B cell (primary cell): Measurements from ENCODE around the gene HSD3B2. TPM values are rescaled to one million over a fixed set of nuclear protein-coding genes. Genes with fewer than 3 reads are reported as not detected.

Source experiments
- ATAC-seq: fragments of 200-7000 bp; cut with Tn5 transposase; one replicate; pipeline ENCODE4 v1.10.0; 2021; ENCODE audit warnings: low read depth, mild to moderate bottlenecking, moderate number of reproducible peaks, moderate library complexity
- CTCF ChIA-PET: fragments of 350-600 bp; sonication (Branson Sonifier 250); formaldehyde crosslinking; loops from one replicate; lab custom pipeline; 2021; ENCODE audit warnings: antibody characterized with exemption, inconsistent platforms; lab: Charles Lee
- POLR2A ChIA-PET: fragments of 350-600 bp; sonication (Branson Sonifier 250); formaldehyde crosslinking; loops from one replicate; lab custom pipeline; 2021; ENCODE audit warnings: antibody characterized with exemption; lab: Charles Lee
- DNase-seq: peaks from one replicate; pipeline ENCODE4 v3.0.0; 2013
- H2AFZ ChIP-seq: 2 replicates; pipeline ENCODE4 v1.6.1; 2012; ENCODE audit warnings: mild to moderate bottlenecking, low read depth, low read length; ENCODE audit not compliant: insufficient read depth, poor library complexity, severe bottlenecking
- H3K27ac ChIP-seq, 2 donors: 1 replicate in 1 of 2; 2 replicates in 1 of 2; pipeline ENCODE4 v1.5.1; 2012 to 2013; ENCODE audit warnings: low read length in 2 of 2, mild to moderate bottlenecking in 2 of 2, moderate library complexity in 1 of 2
- H3K27me3 ChIP-seq, 4 experiments: fragments of 200-600 bp in 1 of 4; sonication (generic) in 1 of 4; replicated peaks in 1 of 4; 1 replicate in 2 of 4; 2 replicates in 2 of 4; pipeline versions ENCODE4 v1.6.1 to v1.7.0; 2013 to 2016; ENCODE audit warnings: low read length in 3 of 4, mild to moderate bottlenecking in 2 of 4, mixed read lengths in 1 of 4, moderate library complexity in 1 of 4; ENCODE audit not compliant: insufficient read depth in 4 of 4, control insufficient read depth in 3 of 4; ENCODE audit errors: control extremely low read depth in 1 of 4
- H3K36me3 ChIP-seq, 2 experiments: replicated peaks in 1 of 2; 1 replicate in 1 of 2; 2 replicates in 1 of 2; pipeline versions ENCODE4 v1.6.1 to v1.7.1; 2013; ENCODE audit warnings: low read length in 1 of 2; ENCODE audit not compliant: insufficient read depth in 2 of 2, control insufficient read depth in 1 of 2; ENCODE audit errors: control extremely low read depth in 1 of 2, extremely low read depth in 1 of 2
- H3K4me1 ChIP-seq, 2 donors: fragments of 200-600 bp in 1 of 2; sonication (generic) in 1 of 2; 1 replicate in 1 of 2; 2 replicates in 1 of 2; pipeline versions ENCODE4 v1.5.1 to v1.6.1; 2013 to 2017; ENCODE audit warnings: low read length in 2 of 2; ENCODE audit not compliant: control insufficient read depth in 2 of 2, insufficient read depth in 2 of 2
- H3K4me2 ChIP-seq: replicated peaks from 2 replicates; pipeline ENCODE3; 2012; ENCODE audit warnings: mild to moderate bottlenecking, low read depth, low read length; ENCODE audit not compliant: poor library complexity, severe bottlenecking
- H3K4me3 ChIP-seq, 5 experiments: fragments of 200-600 bp in 1 of 5; sonication (generic) in 1 of 5; 1 replicate in 3 of 5; 2 replicates in 2 of 5; pipeline versions ENCODE4 v1.5.1 to v1.7.0; 2011 to 2016; ENCODE audit warnings: low read length in 4 of 5, mild to moderate bottlenecking in 4 of 5, low read depth in 2 of 5, control low read depth in 1 of 5, moderate library complexity in 1 of 5; ENCODE audit not compliant: insufficient read depth in 1 of 5; ENCODE audit errors: control extremely low read depth in 1 of 5, extremely low read depth in 1 of 5
- H3K79me2 ChIP-seq: fragments of 200-600 bp; sonication (generic); one replicate; pipeline ENCODE4 v1.6.0; 2016; ENCODE audit warnings: low read length; ENCODE audit not compliant: control insufficient read depth, insufficient read depth
- H3K9ac ChIP-seq: fragments of 200-600 bp; sonication (generic); 2 replicates; pipeline ENCODE4 v1.6.1; 2017; ENCODE audit warnings: mild to moderate bottlenecking, low read length, moderate library complexity
- H3K9me3 ChIP-seq, 3 donors: one replicate each; pipeline versions ENCODE4 v1.6.1 to v1.7.1; 2013; ENCODE audit warnings: low read length in 2 of 3; ENCODE audit not compliant: control insufficient read depth in 2 of 3, insufficient read depth in 1 of 3; ENCODE audit errors: control extremely low read depth in 1 of 3
- H4K20me1 ChIP-seq: 2 replicates; pipeline ENCODE4 v1.6.0; 2012; ENCODE audit warnings: mild to moderate bottlenecking, low read length; ENCODE audit not compliant: insufficient read depth, control insufficient read depth, poor library complexity, severe bottlenecking
- H3K27ac Mint-ChIP-seq: one replicate; pipeline ENCODE4 v1.8.0; 2021; ENCODE audit warnings: mixed read lengths
- H3K27me3 Mint-ChIP-seq: one replicate; pipeline ENCODE4 v1.8.0; 2021; ENCODE audit warnings: mixed read lengths
- H3K4me1 Mint-ChIP-seq: one replicate; pipeline ENCODE4 v1.8.0; 2021; ENCODE audit warnings: mixed read lengths
- H3K4me3 Mint-ChIP-seq: one replicate; pipeline ENCODE4 v1.8.0; 2021; ENCODE audit warnings: mixed read lengths
- H3K9me3 Mint-ChIP-seq: one replicate; pipeline ENCODE4 v1.8.0; 2022; ENCODE audit warnings: mixed read lengths; ENCODE audit not compliant: insufficient read depth
- EZH2 ChIP-seq: IDR thresholded peaks from 2 replicates; pipeline ENCODE4 v1.6.1; 2012; ENCODE audit warnings: borderline replicate concordance, low read depth, mild to moderate bottlenecking, moderate library complexity, low read length; ENCODE audit not compliant: insufficient read depth, poor library complexity, severe bottlenecking
- whole genome bisulfite sequencing: methylation state at CpG from one replicate; pipeline ENCODE4 v1.1.5; 2013; ENCODE audit warnings: missing lambda C conversion rate; ENCODE audit not compliant: insufficient coverage; 5-methylcytosine and 5-hydroxymethylcytosine counted together
- intact Hi-C: fragments of 100-400 bp; cut with micrococcal nuclease; formaldehyde crosslinking; loops from one replicate; pipeline ENCODE4 v1.10.0; 2022
- polyA plus RNA-seq: library from polyadenylated mRNA; depleted of rRNA; stranded (reverse); fragments of >200 nt; gene quantifications from 2 replicates; pipeline ENCODE4 v1.2.3, GENCODE V29; 2012
- total RNA-seq, 2 donors: library from RNA; stranded (reverse); fragments of 120-200 nt in 1 of 2; gene quantifications; 1 replicate in 1 of 2; 2 replicates in 1 of 2; pipeline versions ENCODE4 v1.2.3 to v1.2.4, GENCODE V29; 2013 to 2022
- TF ChIP-seq, protein P1 (sequence below): fragments of 200-600 bp; IDR thresholded peaks from one replicate; pipeline ENCODE4 v1.8.0; 2022; ENCODE audit warnings: antibody characterized with exemption, mild to moderate bottlenecking

HSD3B2 gene
- total and polyA plus RNA-seq, 2 donors (not counting 1 experiment from before 2014, with no cell fraction given), result not detected

DNA sequence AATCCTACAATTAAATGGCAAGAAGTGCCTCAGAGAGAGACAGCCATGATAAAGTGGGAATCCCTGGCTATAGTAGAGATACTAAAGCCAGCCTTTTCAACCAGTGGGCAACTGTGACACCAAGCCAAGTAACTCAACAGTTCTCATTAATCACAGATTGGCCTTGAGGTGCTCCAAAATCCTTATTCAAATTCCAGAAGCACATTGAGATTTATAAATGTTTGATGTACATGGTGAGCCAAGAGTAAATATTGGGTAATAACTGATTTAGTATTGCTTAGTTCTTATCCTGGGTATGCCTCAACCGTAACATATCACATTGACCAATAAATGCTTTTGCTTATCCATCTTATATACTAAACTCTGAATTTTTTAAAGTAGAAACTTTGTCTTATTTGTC is 29.3 kb upstream of the HSD3B2 start:
- ATAC-seq (no peak), DNase-seq (no peak)
- ChIA-PET POLR2A (no interaction called here), CTCF (no interaction called here)
- Histone ChIP-seq H3K9ac (no peak overlapping the region), H3K36me3 (no peaks in the 10 kb centered on the region), H4K20me1 (no peaks in the 10 kb centered on the region), H3K27ac (no peak overlapping the region), H3K27me3 (no peaks in the 10 kb centered on the region), H3K4me2 (no peak overlapping the region), H3K79me2 (no peaks in the 10 kb centered on the region), H3K4me1 (no peaks in the 10 kb centered on the region), H3K9me3 (no peaks in the 10 kb centered on the region), H2AFZ (no peak overlapping the region), H3K4me3 (no peak overlapping the region)
- intact Hi-C loops, result no loop called here
- H3K27ac Mint-ChIP-seq, result no peak overlapping the region
- H3K27me3 Mint-ChIP-seq, result peaks cover 10% of the 10 kb centered on the region
- H3K9me3 Mint-ChIP-seq, result no peaks in the 10 kb centered on the region
- H3K4me3 Mint-ChIP-seq, result no peak overlapping the region
- no CpG with 5 or more reads among the region's 1 CpG for WGBS
- no peak for TF ChIP-seq EZH2
- TF ChIP-seq, protein P1, sequence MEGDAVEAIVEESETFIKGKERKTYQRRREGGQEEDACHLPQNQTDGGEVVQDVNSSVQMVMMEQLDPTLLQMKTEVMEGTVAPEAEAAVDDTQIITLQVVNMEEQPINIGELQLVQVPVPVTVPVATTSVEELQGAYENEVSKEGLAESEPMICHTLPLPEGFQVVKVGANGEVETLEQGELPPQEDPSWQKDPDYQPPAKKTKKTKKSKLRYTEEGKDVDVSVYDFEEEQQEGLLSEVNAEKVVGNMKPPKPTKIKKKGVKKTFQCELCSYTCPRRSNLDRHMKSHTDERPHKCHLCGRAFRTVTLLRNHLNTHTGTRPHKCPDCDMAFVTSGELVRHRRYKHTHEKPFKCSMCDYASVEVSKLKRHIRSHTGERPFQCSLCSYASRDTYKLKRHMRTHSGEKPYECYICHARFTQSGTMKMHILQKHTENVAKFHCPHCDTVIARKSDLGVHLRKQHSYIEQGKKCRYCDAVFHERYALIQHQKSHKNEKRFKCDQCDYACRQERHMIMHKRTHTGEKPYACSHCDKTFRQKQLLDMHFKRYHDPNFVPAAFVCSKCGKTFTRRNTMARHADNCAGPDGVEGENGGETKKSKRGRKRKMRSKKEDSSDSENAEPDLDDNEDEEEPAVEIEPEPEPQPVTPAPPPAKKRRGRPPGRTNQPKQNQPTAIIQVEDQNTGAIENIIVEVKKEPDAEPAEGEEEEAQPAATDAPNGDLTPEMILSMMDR, result no peak
- no peaks in the 10 kb centered on the region for H3K4me1 Mint-ChIP-seq

DNA sequence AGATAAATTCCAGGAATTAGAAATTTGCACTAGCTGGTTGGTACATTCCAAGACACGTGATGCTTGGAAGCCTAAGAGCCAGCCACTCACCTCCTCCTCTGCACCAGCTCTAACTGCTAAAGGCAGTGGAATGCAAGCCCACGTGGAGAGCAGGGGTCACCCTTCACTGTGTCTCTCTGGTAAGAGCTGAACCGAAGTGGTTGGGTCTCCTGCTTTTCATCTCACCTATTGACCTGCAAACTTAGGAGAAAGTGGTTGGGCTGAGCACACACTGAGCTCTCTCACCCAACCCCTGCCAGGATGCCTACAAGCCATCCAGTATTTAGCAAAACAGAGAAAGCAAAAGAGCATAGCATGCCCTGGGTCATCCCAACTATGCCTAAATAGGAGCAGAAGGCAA is 27.1 kb upstream of the HSD3B2 start:
- H3K79me2 ChIP-seq, result no peaks in the 10 kb centered on the region
- Mint-ChIP-seq H3K4me1 (no peaks in the 10 kb centered on the region), H3K9me3 (no peaks in the 10 kb centered on the region), H3K27me3 (peaks cover 10% of the 10 kb centered on the region), H3K27ac (no peak overlapping the region), H3K4me3 (no peak overlapping the region)
- ChIA-PET POLR2A (no interaction called here), CTCF (no interaction called here)
- H3K4me1 ChIP-seq, result no peaks in the 10 kb centered on the region
- no peak for ATAC-seq
- no peaks in the 10 kb centered on the region for H3K27me3 ChIP-seq
- H4K20me1 ChIP-seq, result no peaks in the 10 kb centered on the region
- no peak overlapping the region for H3K27ac ChIP-seq
- DNase-seq, result no peak
- no peak overlapping the region for H3K4me2 ChIP-seq
- no peaks in the 10 kb centered on the region for H3K36me3 ChIP-seq
- intact Hi-C loops, result no loop called here
- no peak overlapping the region for H2AFZ ChIP-seq
- TF ChIP-seq EZH2, result no peak
- TF ChIP-seq, protein P1, result no peak
- no peak overlapping the region for H3K9ac ChIP-seq
- no peaks in the 10 kb centered on the region for H3K9me3 ChIP-seq
- H3K4me3 ChIP-seq, result no peak overlapping the region
- WGBS, result 73% methylated on average over 2 of the region's 3 CpGs
